ENCODE data around the gene PLA2G4A. TPM values are rescaled to one million over a fixed set of nuclear protein-coding genes. Genes with fewer than 3 reads are reported as not detected.

Gene PLA2G4A
- total RNA-seq, 2 donors from 2014 or later: 3.1 to 6.3 TPM

DNA sequence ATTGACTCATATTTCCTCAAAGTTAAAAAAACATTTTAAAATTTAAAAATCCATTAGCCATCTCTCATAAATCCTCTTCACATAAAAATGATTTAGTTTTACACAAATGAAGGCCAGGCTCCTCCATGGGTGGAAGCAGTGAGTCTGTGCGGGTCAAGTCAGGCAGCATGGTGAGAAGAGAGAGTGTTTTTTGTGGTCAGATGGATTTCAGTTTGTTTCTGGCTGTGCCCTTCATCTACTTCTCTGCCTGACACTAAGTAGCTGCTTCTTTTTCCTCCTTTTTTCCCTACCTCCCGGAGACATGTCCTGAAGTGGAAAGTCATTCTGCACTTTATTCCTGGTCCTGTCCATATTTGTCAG is 10.3 kb downstream of the PLA2G4A start:
- no peaks in the 10 kb centered on the region for H3K4me1 ChIP-seq
- no peak overlapping the region for H3K27ac ChIP-seq
- no peaks in the 10 kb centered on the region for H3K27me3 ChIP-seq
- DNase-seq: no peak
- no peaks in the 10 kb centered on the region for H3K36me3 ChIP-seq
- H3K4me3 ChIP-seq: no peak overlapping the region
- TF ChIP-seq CTCF (IDR thresholded peaks at IDR 0.05): no peak
- no peak overlapping the region for H3K9ac ChIP-seq (ENCODE audit: low read depth in 2 of 2, low read length in 2 of 2)
- intact Hi-C loops (cut with DNase I): no loop called here
- no peaks in the 10 kb centered on the region for H3K9me3 ChIP-seq

GRCh38 chr1:186841599-186841998 is 12.8 kb downstream of the PLA2G4A start:
- Histone ChIP-seq H3K27ac (no peak overlapping the region), H3K4me1 (no peaks in the 10 kb centered on the region), H3K9ac (ENCODE audit: low read depth in 2 of 2, low read length in 2 of 2) (no peak overlapping the region), H3K27me3 (no peaks in the 10 kb centered on the region), H3K9me3 (no peaks in the 10 kb centered on the region), H3K36me3 (no peaks in the 10 kb centered on the region), H3K4me3 (no peak overlapping the region)
- no peak for DNase-seq
- no peak for TF ChIP-seq CTCF (IDR thresholded peaks at IDR 0.05)
- intact Hi-C loops (cut with DNase I): no loop called here

DNA sequence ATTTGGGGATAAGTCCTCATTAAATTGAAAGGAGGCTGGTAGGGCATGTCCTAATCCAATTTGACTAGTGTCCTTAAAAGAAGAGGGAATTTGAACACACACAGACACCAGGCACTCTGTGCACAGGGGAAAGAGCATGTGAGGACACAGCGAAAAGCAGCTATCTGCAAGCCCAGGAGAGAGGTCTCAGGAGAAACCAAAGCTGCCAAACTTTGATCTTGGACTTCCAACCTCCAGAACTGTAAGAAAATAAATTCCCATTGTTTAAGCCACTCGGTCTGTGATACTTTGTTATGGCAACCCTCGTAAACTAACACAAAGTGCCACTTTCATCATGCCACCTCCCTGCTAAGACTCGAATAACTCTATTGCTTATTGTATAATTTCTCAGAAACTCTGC is 13.8 kb downstream of the PLA2G4A start:
- Histone ChIP-seq H3K4me3 (no peak overlapping the region), H3K4me1 (no peaks in the 10 kb centered on the region), H3K36me3 (no peaks in the 10 kb centered on the region), H3K27me3 (no peaks in the 10 kb centered on the region), H3K9ac (ENCODE audit: low read depth in 2 of 2, low read length in 2 of 2) (no peak overlapping the region), H3K27ac (no peak overlapping the region), H3K9me3 (no peaks in the 10 kb centered on the region)
- no peak for TF ChIP-seq CTCF (IDR thresholded peaks at IDR 0.05)
- no peak for DNase-seq
- intact Hi-C loops (cut with DNase I): no loop called here

GRCh38 chr1:186843226-186843625 is 14.5 kb downstream of the PLA2G4A start:
- Histone ChIP-seq H3K9ac (ENCODE audit: low read depth in 2 of 2, low read length in 2 of 2) (no peak overlapping the region), H3K9me3 (no peaks in the 10 kb centered on the region), H3K27ac (no peak overlapping the region), H3K36me3 (no peaks in the 10 kb centered on the region), H3K4me3 (no peak overlapping the region), H3K4me1 (no peaks in the 10 kb centered on the region), H3K27me3 (no peaks in the 10 kb centered on the region)
- intact Hi-C loops (cut with DNase I): no loop called here
- no peak for TF ChIP-seq CTCF (IDR thresholded peaks at IDR 0.05)
- no peak for DNase-seq

GRCh38 chr1:186843931-186844330 is 15.2 kb downstream of the PLA2G4A start:
- TF ChIP-seq CTCF (IDR thresholded peaks at IDR 0.05): no peak
- H3K4me3 ChIP-seq: no peak overlapping the region
- no peaks in the 10 kb centered on the region for H3K9me3 ChIP-seq
- intact Hi-C loops (cut with DNase I): no loop called here
- no peak for DNase-seq
- no peaks in the 10 kb centered on the region for H3K36me3 ChIP-seq
- H3K4me1 ChIP-seq: no peaks in the 10 kb centered on the region
- no peaks in the 10 kb centered on the region for H3K27me3 ChIP-seq
- no peak overlapping the region for H3K9ac ChIP-seq (ENCODE audit: low read depth in 2 of 2, low read length in 2 of 2)
- H3K27ac ChIP-seq: no peak overlapping the region
